Stimulated activated CD8-positive, alpha-beta memory T cell treated with anti-CD3 and anti-CD28 coated beads, Interleukin-7, amount 100 ng/mL, for 24 hours (primary cell): ENCODE measurements around the gene HFE.

ENCODE experiments used
- DNase-seq: peaks from one replicate; pipeline ENCODE4 v3.0.0-alpha.2; 2020; ENCODE audit warnings: low read depth

The HFE gene

DNA sequence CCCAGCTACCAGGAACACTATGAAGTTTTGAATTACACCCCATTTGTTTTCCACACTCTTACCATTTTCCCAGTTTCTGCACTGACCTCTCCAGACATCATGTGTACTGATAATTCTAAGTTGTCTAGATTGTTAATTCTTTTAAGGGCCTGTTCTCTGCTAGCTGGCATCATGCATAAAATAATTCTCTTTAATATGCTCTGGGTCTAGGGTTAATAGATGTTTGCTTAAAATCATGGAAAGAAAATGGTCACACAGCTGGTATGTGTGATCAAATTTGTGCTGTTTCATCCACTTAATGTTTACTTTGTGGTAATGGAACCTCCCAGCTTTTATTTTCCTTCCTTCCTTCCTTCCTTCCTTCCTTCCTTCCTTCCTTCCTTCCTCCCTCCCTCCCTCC is 49.1 kb downstream of the HFE start:
- no peak for DNase-seq

DNA sequence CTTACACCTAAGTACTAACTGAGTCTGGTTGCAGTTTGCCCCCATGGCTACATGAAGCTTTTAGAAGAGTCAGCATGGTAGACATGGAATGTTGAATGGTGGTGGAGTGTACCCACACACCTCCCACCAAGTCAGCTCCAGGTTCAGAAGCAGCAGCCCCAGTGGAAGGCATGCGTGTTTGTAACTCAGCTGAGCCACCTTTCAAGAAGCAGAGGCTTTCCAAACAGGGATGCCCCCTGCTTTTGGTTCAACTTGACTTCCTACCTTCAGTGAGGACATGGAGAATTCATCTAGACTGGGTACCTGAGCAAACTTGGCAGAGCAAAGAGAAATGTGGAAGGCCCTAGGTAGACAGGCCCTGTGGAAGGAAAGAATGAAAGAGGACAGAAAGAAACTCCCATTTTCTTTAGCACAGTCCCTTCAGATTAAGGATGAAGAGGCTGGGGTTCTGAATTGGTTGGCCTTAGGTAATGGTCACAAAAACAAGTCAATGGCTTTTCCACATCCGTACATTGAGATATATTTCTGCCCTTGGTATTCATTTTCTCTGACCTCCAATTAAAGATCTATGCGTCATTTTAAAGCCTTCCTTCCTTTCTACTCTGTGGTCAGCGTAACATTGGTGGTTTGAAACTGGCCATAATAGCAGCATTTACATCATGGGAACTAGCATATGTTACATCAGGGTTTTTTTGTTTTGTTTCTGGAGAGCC is 53.2 kb downstream of the HFE start:
- no peak for DNase-seq

DNA sequence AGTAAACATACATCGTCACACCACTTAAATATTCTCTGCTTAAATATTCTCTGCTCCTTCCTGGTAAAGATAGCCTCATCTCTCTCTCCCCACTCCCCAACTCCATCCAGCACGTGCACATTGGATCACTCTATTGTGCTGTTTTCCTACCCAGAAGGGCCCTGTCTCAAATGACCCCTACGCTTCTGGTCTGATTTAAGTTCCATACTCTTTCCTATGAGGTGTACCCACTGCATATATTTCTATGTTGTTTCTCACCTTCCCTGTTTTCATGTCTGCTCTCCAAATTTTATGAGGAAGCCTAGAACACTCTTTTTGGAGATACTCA is 53.7 kb downstream of the HFE start:
- DNase-seq = no peak

DNA sequence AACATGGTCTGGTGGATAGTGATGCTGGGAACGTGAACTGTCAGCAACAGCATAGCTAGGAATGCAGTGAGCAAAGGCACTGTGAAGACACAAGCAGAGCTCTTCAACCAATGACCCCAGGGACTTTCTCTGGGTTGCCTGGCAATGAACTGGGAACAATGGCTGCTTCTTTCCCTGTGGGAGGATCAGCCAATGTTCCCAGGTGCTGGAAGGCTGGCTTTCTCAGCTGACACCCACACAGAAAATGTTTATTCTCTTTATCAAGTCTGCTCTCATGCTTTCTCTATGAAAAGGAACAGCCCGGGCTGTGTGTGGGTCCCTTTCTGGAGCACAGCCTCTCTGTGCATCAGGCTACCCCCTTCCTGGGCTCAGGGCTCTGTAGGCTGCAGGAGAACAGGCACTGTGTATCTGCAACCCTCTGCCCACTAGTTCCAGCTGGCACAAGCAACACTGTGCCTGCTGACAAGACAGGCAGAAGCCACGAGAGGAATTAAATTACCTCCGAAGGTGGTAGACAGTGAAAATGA is 54.2 kb downstream of the HFE start:
- DNase-seq = no peak

DNA sequence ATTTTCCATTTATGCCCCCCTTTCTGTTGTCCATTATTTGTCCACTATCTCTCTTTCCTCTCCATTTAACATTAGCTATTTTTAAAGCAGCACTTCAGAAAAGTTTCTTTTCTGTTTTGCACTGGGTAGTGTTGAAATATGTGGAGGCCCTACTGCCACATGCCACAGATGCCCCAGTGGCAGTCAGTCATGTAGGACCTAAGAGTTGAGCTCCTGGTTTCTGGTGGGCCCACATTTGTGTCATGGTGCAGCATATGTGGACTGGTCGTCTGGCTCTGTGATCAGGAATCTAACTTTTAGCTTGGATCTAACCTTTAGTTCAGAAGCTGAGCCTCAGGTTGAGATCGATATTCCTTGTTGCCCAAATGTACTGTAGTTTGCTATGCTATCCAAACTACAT is 54.8 kb downstream of the HFE start:
- DNase-seq = no peak
